HG02970 (cell line): ENCODE results near the gene NPPB.
"Not testable (repeated sequence)": the region's sequence is repeated elsewhere in the genome, so short reads cannot be mapped to it uniquely, and the experiment has no call there.

Experiments
- ATAC-seq: cut with Tn5 transposase; IDR thresholded peaks from one replicate; pipeline ENCODE4 v1.9.1; 2021; ENCODE audit warnings: mild to moderate bottlenecking, moderate library complexity, moderate number of reproducible peaks; ENCODE audit not compliant: unreplicated experiment, low FRiP score

Gene NPPB

DNA sequence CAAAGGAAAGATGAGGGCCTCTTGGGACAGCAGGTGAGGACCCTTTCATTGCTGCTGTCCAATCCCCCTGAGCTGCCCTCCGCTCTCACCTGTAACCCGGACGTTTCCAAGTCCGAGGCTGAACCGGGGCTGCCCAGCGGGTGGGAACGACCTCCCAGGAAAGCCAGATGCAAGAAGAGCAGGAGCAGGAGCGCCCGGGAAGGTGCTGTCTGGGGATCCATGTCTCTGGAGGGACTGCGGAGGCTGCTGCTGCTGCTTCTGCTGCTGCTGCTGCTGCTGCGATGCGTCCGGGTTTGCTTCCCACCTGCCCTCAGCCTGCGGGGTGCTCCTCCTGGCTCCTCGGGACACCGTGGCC lies at the start of gene NPPB:
Gene NPPB (minus strand): TSS at position 333 of the 355 bp plus-strand sequence. CDS start 112 bp downstream, at position 221.
- ATAC-seq: no peak

DNA sequence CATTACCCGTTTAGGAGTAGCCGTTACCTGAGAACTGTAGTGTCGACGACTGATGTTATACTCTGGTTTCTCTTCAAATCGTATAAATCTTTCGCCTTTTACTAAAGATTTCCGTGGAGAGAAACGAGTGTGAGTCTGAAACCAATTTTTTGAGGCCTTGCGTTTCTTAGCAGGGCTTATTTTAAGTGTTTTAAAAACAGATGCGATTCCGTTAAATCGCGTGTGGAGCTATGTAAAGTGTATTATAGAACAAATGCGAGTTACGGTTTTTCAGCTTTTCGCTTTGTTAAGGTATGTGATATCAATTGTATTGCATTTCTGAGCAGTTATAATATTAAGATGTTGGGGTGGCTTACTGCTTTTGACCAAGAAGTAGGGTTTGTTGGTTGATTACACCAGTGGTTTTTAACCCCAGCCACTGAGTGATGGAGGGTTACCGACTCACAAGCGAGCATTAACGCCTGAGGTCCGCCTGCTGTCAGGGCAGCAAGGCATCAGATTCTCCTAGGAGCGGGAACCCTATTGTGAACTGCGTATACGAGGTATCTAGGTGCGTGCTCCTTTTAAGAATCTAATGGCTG lies 49.4 kb upstream of the NPPB start:
- peak; percentile 49 for ATAC-seq

DNA sequence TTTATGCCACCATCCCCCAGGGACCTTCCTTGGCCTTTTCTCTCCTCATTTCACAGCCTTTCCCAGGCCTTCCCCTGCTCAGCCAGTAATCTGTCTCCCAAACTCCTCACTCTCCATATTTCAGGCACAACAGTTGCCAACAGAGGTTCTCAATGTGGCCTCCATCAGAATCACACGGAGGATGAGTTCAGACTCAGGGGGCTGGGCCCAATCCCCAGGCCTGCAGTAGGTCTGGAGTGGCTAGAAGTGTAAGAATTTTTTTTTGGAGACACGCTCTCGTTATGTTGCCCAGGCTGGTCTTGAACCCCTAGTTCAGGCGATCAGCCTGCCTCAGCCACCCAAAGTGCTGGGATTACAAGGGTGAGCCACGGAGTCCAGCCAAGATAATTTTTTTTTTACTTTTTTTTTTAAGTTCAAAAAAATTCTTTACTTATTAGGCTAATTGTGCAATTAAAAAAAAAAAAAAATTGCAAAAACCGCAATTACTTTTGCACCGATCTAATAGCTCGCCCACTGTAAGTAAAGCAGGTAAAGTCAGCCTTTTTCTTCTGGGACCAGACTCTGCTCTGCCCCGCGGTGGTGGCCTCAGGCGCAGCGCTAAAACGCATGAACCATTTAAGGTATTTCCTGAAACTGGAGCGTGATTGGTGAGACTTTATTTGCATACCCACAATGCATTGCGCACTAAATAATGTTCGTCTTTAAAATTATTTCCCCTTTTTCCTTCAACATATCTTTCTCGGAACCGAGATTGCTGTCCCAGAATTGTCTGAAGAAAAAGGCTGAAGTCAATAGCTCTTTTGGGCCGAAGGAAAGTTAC lies 48.7 kb upstream of the NPPB start:
- ATAC-seq: peak; percentile 52

DNA sequence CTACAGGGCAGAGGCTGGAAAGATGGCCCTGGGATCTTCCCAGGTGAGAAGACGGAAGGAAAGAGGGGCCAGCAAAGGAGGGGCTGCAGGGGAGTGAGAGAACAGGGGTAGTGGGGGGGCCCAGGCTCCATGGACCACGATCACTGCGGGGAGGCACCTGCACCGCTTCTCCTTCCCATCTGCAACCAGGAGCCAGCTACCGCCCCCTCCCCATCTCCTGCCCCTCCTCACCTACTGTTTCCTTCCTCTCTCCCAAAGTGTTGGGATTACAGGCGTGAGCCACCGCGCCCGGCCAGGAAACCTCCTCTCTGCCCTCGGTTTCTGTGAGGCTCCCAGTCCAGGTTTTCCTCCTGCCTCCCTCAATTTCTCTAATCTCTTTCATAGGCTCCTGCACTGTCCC lies 48.1 kb upstream of the NPPB start:
- ATAC-seq: no peak

DNA sequence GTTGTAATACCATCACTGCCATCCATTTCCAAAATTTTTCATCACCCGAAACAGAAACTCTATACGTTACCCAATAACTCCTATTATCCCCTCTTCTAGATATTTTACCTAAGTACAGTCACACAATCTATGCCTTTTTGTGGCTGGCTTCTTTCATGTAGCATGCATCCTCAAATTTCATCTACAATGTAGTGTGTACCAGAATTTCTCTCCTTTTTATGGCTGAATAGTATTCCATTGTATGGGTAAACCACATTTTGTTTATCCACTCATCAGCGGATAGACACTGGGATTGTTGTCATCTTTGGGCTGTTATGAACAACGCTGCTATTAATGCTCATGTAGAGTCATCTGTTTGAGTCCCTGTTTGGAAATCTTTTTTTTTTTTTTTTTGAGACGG lies 46.2 kb upstream of the NPPB start:
- ATAC-seq: no peak

DNA sequence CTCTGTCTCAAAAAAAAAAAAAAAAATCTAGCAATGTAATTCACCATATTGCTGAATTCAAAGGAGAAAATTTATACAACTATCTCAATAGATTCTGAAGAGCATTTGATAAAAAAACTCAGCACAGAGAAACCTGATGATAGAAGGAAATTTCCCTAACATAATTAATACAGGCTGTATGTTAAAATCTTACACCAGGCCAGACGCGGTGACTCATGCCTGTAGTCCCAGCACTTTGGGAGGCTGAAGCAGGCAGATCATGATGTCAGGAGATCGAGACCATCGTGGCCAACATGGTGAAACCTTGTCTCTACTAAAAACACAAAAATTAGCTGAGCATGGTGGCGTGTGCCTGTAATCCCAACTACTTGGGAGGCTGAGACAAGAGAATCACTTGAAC lies 45.4 kb upstream of the NPPB start:
- ATAC-seq: not testable (repeated sequence)

DNA sequence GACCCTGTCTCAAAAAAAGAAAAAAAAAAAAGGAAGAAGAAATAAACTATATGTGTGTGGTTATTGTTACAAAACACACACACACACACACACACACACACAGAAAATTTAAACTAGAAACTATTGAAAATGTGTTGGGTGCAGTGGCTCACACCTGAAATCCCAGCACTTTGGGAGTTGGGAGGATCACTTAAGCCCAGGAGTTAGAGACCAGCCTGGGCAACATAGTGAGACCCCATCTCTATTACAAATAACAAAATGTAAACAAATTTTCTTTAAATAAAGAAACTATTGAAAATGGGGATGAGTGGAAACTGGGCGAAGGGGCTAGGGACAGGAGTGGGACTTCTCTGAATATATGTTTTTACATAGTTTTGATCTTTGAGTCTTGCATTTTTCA lies 44.5 kb upstream of the NPPB start:
- ATAC-seq: no peak

DNA sequence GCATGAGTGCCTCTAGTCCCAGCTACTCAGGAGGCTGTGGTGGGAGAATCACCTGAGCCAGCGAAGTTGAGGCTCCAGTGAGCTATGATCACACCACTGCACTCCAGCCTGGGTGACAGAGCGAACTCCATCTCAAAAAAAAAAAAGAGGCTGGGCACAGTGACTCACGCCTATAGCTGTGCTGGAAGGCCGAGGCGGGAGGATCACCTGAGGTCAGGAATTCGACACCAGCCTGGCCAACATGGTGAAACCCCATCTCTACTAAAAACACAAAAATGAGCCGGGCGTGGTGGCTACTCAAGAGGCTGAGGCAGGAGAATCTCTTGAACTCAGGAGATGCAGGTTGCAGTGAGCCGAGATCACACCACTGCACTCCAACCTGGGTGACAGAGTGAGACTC lies 42.7 kb upstream of the NPPB start:
- not testable (repeated sequence) for ATAC-seq

DNA sequence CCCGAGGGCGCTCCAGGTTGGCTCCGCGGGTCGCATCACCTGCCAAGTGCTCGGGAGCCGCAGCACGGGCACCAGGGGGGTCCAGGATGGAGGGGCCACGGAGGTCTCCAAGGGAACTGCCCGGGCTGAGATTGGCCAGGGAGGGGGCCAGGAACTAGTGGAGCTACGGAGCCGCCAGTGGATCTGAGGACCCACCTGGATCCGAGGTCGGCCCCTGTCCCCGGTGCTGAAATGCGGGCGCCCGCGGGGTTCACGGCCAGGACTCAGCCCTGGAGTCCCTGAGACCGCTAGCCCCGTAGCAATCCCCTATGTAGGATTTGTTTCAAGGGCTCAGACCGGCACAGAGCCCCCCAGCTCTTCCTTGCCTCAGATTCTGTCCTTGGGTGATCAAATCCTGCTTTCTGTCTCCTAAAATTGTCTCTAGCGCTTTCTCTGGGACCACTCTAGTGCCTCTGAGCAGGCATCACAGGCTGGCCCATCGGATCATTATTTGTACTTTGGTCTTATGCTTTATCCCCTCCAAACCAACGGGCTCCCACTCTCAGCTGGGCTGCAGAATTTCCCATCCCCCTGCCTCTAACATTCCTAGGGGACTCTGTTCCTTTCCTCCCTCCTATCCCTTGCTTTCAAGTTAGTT lies 40.2 kb upstream of the NPPB start:
- no peak for ATAC-seq

DNA sequence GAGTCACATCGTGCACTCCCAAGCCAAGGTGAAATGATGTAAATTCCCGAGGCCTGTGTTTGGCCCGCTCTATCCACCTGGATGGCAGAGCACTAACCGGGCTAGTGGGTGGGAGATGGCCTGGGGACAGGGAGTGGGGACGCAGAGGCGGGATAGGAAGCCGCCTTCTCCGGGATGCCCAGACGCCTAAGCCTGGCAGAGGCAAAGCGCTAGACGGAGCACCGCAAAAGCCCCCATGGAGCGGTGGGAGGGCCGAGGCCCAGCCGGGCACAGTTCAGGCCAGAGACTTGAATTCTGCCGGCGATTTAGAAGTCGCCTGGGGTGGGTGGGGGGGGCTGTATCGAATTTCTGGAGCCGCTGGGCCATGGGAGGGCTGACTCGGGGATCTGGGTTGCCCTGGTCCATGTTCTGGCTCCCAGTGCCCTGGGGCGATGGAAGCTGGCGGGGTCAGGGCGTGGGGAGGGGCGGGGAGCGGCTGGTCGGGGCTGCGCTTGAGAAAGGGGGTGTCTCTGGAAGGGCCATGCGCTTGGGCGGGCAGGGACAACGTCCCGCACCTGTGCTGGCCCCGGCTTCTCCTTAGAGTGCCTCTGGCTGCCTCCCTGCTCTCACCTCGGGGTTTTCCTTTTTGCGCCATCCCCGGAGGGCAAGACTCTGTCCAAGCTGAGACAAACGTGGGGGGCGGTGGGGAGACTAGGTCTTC lies 39.5 kb upstream of the NPPB start:
- no peak for ATAC-seq

DNA sequence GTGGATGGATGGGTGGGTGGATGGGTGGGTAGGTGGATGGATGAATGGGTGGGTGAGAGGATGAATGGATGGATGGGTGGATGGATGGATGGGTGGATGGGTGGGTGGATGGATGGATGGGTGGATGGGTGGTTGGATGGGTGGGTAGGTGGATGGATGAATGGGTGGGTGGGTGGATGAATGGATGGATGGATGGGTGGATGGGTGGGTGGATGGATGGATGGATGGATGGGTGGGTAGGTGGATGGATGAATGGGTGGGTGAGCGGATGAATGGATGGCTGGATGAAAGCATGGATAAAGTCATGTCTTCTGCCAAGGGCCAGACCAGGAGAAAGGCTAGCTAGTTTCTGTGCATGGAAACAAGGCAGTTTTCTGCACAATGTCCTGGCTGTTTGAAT lies 35.8 kb upstream of the NPPB start:
- not testable (repeated sequence) for ATAC-seq

DNA sequence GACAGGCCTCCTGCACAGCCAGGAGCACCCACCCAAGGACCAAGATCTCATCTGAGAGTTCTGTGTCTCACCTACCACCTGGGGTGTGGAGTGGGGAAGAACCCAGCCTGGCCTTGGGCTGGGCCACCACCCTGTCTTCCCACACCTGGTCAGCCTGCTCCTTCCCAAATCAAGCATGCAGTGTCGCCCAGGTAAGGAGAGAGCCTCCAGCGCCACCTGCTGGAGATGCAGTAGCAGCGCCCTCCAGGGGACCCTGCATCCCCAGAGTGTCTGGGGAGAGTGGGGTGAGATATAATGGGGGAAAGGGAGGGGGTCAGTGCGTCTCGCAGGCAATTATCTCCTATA lies 35.1 kb upstream of the NPPB start:
- ATAC-seq: no peak

DNA sequence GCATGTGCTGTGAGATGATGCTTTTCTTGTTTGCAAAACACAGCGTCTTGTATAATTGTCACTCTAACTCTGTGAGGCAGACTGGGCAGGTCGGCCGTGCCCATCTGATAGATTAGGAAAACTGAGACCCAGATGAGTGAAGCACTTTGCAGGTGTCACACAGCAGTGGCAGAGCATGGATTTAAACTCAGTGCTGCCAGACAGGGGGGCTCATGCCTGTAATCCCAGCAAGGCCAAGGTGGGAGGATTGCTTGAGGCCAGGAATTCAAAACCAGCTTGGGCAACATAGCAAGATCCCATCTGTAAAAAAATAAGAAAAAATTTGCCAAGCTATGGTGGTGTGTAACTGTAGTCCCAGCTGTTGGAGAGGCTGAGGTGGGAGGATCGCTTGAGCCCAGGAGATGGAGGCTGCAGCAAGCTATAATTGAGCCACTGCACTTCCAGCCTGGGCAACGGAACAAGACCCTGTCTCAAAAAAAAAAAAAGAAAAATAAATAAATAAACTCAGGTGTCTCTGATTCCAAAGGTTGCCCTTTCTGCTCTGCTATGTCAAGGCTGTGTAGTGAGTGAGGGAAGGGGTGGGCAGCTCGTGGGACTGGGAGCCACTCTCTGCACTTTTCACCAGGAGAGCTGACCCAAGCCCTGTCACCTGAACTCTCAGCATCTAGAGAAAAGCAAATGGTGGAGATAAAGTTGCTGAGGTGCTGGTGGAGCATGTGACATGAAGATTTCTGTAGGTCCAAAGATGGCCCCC lies 32.9 kb upstream of the NPPB start:
- no peak for ATAC-seq

DNA sequence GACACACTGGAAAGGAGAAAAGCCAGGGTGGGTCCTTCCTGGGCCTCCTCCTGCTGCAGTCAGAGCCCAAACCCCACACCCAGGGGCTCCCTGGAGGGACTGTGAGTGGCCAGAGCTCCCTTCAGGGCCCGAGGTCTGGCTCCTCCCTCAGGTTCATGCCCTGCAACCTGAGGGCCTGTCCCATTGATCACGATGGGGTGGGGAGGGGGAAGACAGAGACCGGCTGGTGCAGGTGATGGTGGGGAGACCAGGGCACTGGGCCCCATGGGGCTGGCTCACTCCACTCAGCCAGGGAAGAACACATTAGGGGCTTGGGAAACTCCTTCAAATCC lies 30.1 kb upstream of the NPPB start:
- no peak for ATAC-seq

DNA sequence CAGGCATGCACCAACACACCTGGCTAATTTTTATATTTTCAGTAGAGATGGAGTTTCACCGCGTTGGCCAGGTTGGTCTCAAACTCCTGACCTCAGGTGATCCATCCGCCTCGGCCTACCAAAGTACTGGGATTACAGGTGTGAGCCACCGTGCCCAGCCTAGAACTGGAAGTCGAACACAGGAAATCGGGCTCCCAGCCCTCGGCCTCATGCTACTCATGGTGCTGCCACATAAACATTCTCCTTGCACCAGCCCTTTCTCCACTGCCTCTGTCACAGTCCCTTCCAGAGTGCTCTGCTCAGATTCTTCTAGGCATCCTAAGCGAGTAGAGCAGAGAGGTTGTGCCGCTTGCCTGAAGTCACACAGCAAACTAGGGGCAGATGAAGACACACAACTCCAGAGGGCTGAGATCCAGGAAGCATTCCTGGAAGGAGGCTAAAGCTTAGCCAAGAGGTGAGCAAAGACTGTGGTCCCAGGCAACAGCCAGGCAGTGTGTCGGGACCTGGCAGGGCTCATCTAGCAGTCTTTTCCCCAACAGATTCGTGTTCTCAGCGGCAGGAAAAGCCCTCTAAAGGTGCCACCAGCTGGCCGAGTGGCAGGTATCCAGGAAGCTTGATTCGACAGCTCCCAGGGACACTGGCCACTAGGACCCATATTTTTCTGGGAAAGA lies 29.6 kb upstream of the NPPB start:
- no peak for ATAC-seq

DNA sequence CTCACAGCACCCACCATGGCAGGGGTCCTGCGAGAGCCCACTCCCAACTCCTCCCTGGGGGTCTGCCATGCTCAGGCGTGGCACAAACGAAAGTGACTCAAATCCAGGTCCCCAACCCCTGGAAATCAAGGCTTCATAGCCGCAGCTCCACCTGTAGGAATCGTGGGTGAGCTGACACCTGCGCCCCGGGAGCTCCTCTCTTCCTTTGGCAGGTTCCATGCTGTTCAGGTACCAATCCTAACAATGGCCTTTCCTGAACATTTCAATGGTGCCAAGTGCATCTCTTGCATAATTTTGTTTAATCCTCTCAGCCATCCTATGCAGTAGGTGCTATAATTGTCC lies 28.9 kb upstream of the NPPB start:
- ATAC-seq: no peak

DNA sequence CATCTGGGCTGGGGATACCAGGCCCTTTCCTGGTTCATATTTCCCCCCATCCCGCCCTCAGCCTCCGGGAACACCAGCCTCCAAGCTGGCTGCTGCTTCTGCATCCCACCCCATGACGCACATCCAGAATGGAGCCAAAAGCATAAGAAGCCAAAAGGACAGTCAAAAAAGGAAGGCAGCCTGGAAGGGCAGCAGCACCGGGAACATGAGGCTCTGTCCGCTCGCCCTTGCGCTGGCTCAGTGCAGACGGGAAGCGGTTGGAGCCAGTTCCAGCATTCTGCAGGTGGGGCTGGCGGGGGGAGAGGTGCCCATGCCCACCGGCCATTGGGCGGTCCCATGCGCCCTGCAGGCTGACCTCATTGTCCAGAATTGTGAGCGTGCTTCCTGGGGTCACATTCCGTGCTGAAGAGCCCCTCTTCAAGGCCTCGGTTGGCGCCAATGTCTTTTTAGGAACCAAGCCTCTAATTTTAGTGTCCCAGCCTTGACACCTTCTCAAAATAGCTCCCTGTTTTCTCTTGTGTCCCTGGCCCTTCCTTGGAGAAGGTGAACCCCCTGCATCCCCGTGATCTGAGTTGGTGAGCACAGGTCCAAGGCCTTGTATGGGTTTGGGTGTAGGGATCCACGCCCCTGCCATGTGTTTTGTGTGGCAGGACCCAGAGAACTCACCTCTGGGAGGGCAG lies 28.4 kb upstream of the NPPB start:
- ATAC-seq: no peak

DNA sequence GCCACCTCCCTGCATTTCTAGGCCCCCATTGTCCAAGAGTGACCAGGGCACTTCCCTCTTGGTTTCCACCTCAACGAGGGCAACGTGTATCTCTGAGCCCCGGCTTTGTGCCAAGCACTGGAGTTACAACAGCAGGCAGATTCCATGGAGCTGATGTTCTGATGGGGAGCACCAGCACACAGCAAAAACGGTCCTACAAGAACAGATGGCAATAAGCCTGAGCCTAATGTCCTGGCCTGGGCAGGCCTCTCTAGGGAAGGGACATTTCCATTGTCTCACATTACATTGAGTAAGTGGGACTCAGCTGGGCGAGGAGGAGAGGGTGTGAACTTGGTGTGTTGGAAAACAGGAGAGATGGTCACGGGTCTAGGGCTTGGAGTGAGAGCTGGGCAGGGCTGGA lies 27.2 kb upstream of the NPPB start:
- no peak for ATAC-seq

DNA sequence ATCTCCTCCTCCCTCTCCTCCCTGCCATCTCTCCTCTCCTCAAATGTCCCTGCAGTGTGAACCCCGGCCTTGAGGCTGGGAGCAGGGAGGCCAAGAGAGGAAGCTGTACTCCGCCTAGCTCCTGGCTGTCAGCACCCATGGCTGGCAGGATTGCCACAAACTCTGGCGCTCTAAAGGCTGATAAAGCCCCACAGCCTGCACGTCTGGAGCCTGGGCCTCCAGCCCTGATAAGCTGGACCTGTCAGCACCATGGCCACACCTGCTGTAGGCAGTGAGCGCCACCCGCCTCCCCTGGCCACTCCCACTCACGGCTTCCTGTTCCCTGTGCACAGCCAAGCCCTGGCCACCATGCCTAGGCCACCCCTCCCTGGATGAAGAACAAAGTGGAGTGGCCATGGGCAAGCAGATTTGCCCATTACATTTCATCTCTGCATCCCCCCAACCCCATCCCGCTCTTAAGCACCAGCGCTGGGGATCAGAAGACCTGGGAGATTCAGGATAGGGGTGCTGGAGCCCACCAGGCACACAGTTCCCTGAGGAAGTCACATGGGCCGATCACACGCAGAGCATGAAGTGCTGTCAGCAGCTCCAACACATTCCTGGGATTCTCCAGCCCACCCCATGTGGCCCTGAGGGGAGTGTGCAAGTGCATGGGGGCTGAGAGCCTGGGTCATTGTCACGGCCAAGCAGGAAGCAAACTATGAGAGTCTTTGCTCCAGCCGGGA lies 24.2 kb upstream of the NPPB start:
- no peak for ATAC-seq
